ENCODE results near the gene DGKZ. TPM values are rescaled to one million over a fixed set of nuclear protein-coding genes. Genes with fewer than 3 reads are reported as not detected.

Gene DGKZ
- total RNA-seq, 3 donors from 2014 or later = 42.3 to 46.5 (median 46.2) TPM

GRCh38 chr11:46360878-46361277 is 13.6 kb downstream of the DGKZ start:
- Histone ChIP-seq H3K4me3 (peak overlapping the region; percentile 30 to 61 (median 30)), H3K27me3 (no peaks in the 10 kb centered on the region), H3K4me1 (peaks cover 19 to 29% of the 10 kb centered on the region in 2 donors), H3K36me3 (no peaks in the 10 kb centered on the region), H3K27ac (peak overlapping the region; percentile 90 to 98), H3K9me3 (no peaks in the 10 kb centered on the region)
- intact Hi-C loops (cut with DNase I; ENCODE audit: low total_unique reads) = no loop called here
- TF ChIP-seq POLR2A (IDR thresholded peaks at IDR 0.05) (no peak), POLR2AphosphoS5 (IDR thresholded peaks at IDR 0.05) (no peak)
- TF ChIP-seq, protein P1, sequence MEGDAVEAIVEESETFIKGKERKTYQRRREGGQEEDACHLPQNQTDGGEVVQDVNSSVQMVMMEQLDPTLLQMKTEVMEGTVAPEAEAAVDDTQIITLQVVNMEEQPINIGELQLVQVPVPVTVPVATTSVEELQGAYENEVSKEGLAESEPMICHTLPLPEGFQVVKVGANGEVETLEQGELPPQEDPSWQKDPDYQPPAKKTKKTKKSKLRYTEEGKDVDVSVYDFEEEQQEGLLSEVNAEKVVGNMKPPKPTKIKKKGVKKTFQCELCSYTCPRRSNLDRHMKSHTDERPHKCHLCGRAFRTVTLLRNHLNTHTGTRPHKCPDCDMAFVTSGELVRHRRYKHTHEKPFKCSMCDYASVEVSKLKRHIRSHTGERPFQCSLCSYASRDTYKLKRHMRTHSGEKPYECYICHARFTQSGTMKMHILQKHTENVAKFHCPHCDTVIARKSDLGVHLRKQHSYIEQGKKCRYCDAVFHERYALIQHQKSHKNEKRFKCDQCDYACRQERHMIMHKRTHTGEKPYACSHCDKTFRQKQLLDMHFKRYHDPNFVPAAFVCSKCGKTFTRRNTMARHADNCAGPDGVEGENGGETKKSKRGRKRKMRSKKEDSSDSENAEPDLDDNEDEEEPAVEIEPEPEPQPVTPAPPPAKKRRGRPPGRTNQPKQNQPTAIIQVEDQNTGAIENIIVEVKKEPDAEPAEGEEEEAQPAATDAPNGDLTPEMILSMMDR (IDR thresholded peaks at IDR 0.05) = no peak
- no peak for DNase-seq (ENCODE audit: low spot score in 2 of 2)

DNA sequence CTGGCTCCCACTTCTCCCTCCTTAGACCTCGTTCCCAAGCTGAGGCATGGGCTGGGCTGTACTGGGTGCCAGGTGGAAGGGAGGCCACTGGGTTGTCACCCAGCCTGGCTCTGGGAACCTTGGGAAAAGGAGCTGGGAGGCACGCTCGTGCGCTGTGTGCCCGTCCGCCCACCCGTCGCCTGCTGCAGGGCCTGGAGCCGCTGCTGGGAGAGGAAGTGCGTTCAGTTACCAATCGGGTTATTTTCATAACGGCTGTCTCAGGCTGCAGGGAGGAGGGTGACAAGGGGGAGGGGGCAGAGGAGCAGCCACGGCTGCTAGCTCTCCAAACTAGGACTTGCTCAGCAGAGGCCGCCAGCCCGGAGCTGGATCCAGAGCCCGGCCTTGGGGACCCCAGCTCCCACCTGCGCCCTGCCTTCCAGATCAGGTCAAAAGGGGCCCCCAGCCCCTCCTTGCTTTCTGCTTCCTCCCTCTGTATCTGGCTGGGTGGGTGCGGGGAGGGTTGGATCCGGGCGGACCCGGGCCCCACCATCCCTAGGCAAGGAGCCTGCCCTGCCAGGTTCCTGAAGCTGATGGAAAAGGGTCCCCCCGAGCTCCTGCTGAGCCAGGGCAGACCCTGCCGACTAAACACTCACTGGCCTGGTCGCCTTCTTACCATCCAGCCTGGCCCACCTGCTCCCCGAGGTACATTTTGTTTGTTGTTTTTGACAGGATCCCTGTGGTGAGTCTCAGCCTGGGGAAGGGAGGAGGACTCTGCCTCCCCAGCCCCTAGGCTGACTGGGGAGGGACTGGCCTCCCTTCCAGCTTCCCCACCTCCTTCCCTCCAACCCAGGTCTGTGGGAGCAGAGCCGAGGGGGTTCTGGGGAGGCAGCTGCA is 14.3 kb downstream of the DGKZ start:
- Histone ChIP-seq H3K27ac (peak overlapping the region; percentile 90 to 98), H3K4me3 (peak overlapping the region; percentile 30 to 61 (median 30)), H3K9me3 (no peaks in the 10 kb centered on the region), H3K27me3 (no peaks in the 10 kb centered on the region), H3K4me1 (peaks cover 19 to 29% of the 10 kb centered on the region in 2 donors), H3K36me3 (no peaks in the 10 kb centered on the region)
- DNase-seq (ENCODE audit: low spot score in 2 of 2) = peak in 1 of 2 donors; percentile 49
- intact Hi-C loops (cut with DNase I; ENCODE audit: low total_unique reads) = no loop called here
- TF ChIP-seq POLR2AphosphoS5 (IDR thresholded peaks at IDR 0.05) = no peak
- TF ChIP-seq, protein P1 (IDR thresholded peaks at IDR 0.05) = no peak
- TF ChIP-seq POLR2A (IDR thresholded peaks at IDR 0.05) = no peak

- peaks cover 21 to 29% of the 10 kb centered on the region in 2 donors for H3K4me1 ChIP-seq
- no peak for DNase-seq (ENCODE audit: low spot score in 2 of 2)
- peak overlapping the region; percentile 30 to 61 (median 30) for H3K4me3 ChIP-seq
- TF ChIP-seq POLR2A (IDR thresholded peaks at IDR 0.05) = no peak
- no peak for TF ChIP-seq POLR2AphosphoS5 (IDR thresholded peaks at IDR 0.05)
- TF ChIP-seq, protein P1 (IDR thresholded peaks at IDR 0.05) = no peak
- intact Hi-C loops (cut with DNase I; ENCODE audit: low total_unique reads) = no loop called here
- H3K36me3 ChIP-seq = no peaks in the 10 kb centered on the region
- H3K27ac ChIP-seq = peak overlapping the region; percentile 90 to 98
- H3K27me3 ChIP-seq = no peaks in the 10 kb centered on the region
- no peaks in the 10 kb centered on the region for H3K9me3 ChIP-seq
Observed at GRCh38 chr11:46362156-46363030, 15.1 kb downstream of the DGKZ start.

- H3K4me3 ChIP-seq = peak overlapping the region in 2 of 3 donors; percentile 2 to 50
- no peak for TF ChIP-seq POLR2AphosphoS5 (IDR thresholded peaks at IDR 0.05)
- no peak for TF ChIP-seq POLR2A (IDR thresholded peaks at IDR 0.05)
- TF ChIP-seq, protein P1 (IDR thresholded peaks at IDR 0.05) = no peak
- H3K36me3 ChIP-seq = no peaks in the 10 kb centered on the region
- intact Hi-C loops (cut with DNase I; ENCODE audit: low total_unique reads) = no loop called here
- DNase-seq (ENCODE audit: low spot score in 2 of 2) = peak; percentile 70 to 77
- H3K9me3 ChIP-seq = no peaks in the 10 kb centered on the region
- H3K4me1 ChIP-seq = peaks cover 22 to 29% of the 10 kb centered on the region in 2 donors
- H3K27me3 ChIP-seq = no peaks in the 10 kb centered on the region
- peak overlapping the region; percentile 90 to 98 for H3K27ac ChIP-seq
Observed at GRCh38 chr11:46363031-46363407, 15.8 kb downstream of the DGKZ start.
